ENCODE results near the gene TMEM9. TPM values are rescaled to one million over a fixed set of nuclear protein-coding genes. Genes with fewer than 3 reads are reported as not detected.

Gene TMEM9
- total and polyA plus RNA-seq, 2 donors (not counting 3 experiments of a cell fraction or from before 2014, with no cell fraction given): 39.3 to 96.1 TPM

DNA sequence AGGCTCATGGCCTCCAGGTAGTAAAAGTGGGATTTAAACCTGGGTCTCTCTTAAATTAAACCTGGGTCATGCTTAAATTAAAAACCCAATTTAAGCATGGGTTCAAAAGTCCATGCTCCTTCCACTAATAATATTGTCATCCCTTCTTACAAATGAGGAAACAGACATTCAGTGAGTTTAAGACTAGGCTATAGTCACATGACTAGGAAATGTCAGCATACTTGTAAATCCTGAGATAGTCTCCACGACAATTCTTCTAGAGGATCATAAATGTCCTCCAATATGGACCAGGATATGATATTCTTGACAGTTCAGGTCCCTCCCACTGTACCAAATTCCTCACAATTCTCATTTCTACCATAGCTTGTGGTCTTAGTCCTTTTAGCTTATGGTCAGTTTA lies 25.9 kb upstream of the TMEM9 start:
- H3K4me1 ChIP-seq (ENCODE audit: control insufficient read depth, extremely low read depth, insufficient read depth, low read length): no peaks in the 10 kb centered on the region
- no TSS peak for BruUV-seq (replicated peaks)

More for the DNA sequence above, 25.9 kb upstream of the TMEM9 start:
- DNase-seq (ENCODE audit: low read depth, low spot score) (no peak), FAIRE-seq (no peak)
- H3K27me3 ChIP-seq (ENCODE audit: control insufficient read depth in 2 of 2, insufficient read depth in 2 of 2, low read length in 2 of 2): peaks cover 3 to 16% of the 10 kb centered on the region in 2 experiments
- H3K9ac ChIP-seq (replicated peaks; ENCODE audit: extremely low read depth, insufficient read depth, low read length): no peak overlapping the region
- H3K4me2 ChIP-seq (ENCODE audit: insufficient read depth, low read length): no peak overlapping the region
- H3K36me3 ChIP-seq (ENCODE audit: control insufficient read depth in 2 of 2, extremely low read depth in 1 of 2, insufficient read depth in 2 of 2, low read length in 2 of 2): no peaks in the 10 kb centered on the region
- H3K27ac ChIP-seq (ENCODE audit: insufficient read depth, low read depth, low read length): no peak overlapping the region
- H2AFZ ChIP-seq (ENCODE audit: low read depth, low read length): no peak overlapping the region
- ChIA-PET CTCF (no interaction called here), POLR2A (no interaction called here)
- H3K9me1 ChIP-seq (replicated peaks; ENCODE audit: control insufficient read depth, extremely low read depth, insufficient read depth, low read length): no peaks in the 10 kb centered on the region
- H3K9me3 ChIP-seq (replicated peaks; ENCODE audit: control insufficient read depth, insufficient read depth, low read length): no peaks in the 10 kb centered on the region
- intact Hi-C loops (cut with micrococcal nuclease) (no loop called here), dilution Hi-C loops (cut with MboI; ENCODE audit: extremely low pct_ligation_motif_present, low sequenced_read_pairs) (no loop called here)
- H3K79me2 ChIP-seq (ENCODE audit: control insufficient read depth, insufficient read depth, low read length): no peaks in the 10 kb centered on the region
- TF ChIP-seq GATA2 (IDR thresholded peaks at IDR 0.05; ENCODE audit: insufficient read depth, insufficient read length, low read depth, low read length): no peak
- no peak for TF ChIP-seq POLR2AphosphoS5 (IDR thresholded peaks at IDR 0.05; ENCODE audit: insufficient read depth, low read depth, low read length)
- no peak for TF ChIP-seq MYC (IDR thresholded peaks at IDR 0.05; ENCODE audit: low read depth, low read length)
- TF ChIP-seq EZH2 (IDR thresholded peaks at IDR 0.05; ENCODE audit: borderline replicate concordance, low read depth, low read length, severe bottlenecking): no peak
- TF ChIP-seq, protein P1, sequence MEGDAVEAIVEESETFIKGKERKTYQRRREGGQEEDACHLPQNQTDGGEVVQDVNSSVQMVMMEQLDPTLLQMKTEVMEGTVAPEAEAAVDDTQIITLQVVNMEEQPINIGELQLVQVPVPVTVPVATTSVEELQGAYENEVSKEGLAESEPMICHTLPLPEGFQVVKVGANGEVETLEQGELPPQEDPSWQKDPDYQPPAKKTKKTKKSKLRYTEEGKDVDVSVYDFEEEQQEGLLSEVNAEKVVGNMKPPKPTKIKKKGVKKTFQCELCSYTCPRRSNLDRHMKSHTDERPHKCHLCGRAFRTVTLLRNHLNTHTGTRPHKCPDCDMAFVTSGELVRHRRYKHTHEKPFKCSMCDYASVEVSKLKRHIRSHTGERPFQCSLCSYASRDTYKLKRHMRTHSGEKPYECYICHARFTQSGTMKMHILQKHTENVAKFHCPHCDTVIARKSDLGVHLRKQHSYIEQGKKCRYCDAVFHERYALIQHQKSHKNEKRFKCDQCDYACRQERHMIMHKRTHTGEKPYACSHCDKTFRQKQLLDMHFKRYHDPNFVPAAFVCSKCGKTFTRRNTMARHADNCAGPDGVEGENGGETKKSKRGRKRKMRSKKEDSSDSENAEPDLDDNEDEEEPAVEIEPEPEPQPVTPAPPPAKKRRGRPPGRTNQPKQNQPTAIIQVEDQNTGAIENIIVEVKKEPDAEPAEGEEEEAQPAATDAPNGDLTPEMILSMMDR (IDR thresholded peaks at IDR 0.05; ENCODE audit: extremely low read depth in 1 of 2, insufficient read depth in 1 of 2, low read depth in 1 of 2, low read length in 2 of 2): no peak
- TF ChIP-seq POLR2A (IDR thresholded peaks at IDR 0.05; ENCODE audit: low read depth, low read length): no peak
- no peak for TF ChIP-seq FOS (IDR thresholded peaks at IDR 0.05; ENCODE audit: borderline replicate concordance, insufficient read depth, low read length)
- no peak for TF ChIP-seq JUN (IDR thresholded peaks at IDR 0.05; ENCODE audit: borderline replicate concordance, insufficient read depth, insufficient read length, low read depth)
- TF ChIP-seq, protein P2, sequence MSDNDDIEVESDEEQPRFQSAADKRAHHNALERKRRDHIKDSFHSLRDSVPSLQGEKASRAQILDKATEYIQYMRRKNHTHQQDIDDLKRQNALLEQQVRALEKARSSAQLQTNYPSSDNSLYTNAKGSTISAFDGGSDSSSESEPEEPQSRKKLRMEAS (IDR thresholded peaks at IDR 0.05; ENCODE audit: insufficient read depth, insufficient read length): no peak
- H4K20me1 ChIP-seq (replicated peaks; ENCODE audit: control insufficient read depth, extremely low read depth, insufficient read depth, low read length): no peaks in the 10 kb centered on the region
- no peak overlapping the region for H3K4me3 ChIP-seq (replicated peaks in 1 of 3; ENCODE audit: insufficient read depth in 1 of 3, low read depth in 1 of 3, low read length in 3 of 3)
